ENCODE results near the gene OR2T4. TPM values are rescaled to one million over a fixed set of nuclear protein-coding genes. Genes with fewer than 3 reads are reported as not detected.

Gene OR2T4
- total and polyA plus RNA-seq, 2 experiments from 2014 or later: not detected

- Histone ChIP-seq H4K20me1 (ENCODE audit: insufficient read depth) (no peaks in the 10 kb centered on the region), H3K79me2 (ENCODE audit: insufficient read depth) (no peaks in the 10 kb centered on the region), H3K9me2 (ENCODE audit: insufficient read depth) (no peaks in the 10 kb centered on the region), H3K4me1 (ENCODE audit: insufficient read depth) (no peaks in the 10 kb centered on the region), H3K9me3 (ENCODE audit: low read depth) (no peaks in the 10 kb centered on the region), H3F3A (ENCODE audit: insufficient read depth) (no peaks in the 10 kb centered on the region), H3K4me2 (ENCODE audit: unreplicated experiment) (no peak within 1 kb of the TSS), H3K36me3 (ENCODE audit: low read depth) (no peaks in the 10 kb centered on the region), H2AFZ (no peak within 1 kb of the TSS), H3K4me3 (no peak within 1 kb of the TSS), H3K9ac (no peak within 1 kb of the TSS), H3K27me3 (replicated peaks; ENCODE audit: insufficient read depth) (no peaks in the 10 kb centered on the region), H3K27ac (no peak within 1 kb of the TSS)
- in situ Hi-C loops (cut with MboI): no loop called here
- no peak for TF ChIP-seq EZH2 (IDR thresholded peaks at IDR 0.05; ENCODE audit: insufficient read depth, poor library complexity, severe bottlenecking)
- TF ChIP-seq EZH2phosphoT487 (IDR thresholded peaks at IDR 0.05; ENCODE audit: insufficient read depth, low read depth): no peak
- no peak for DNase-seq
- 21 to 22% methylated on average over 3 of the region's 3 CpGs for WGBS, 2 experiments (ENCODE audit: low coverage in 1 of 2, low lambda C conversion rate in 2 of 2, missing lambda C conversion rate in 2 of 2)
Measured at GRCh38 chr1:248402748-248403147, 41.3 kb downstream of the OR2T4 start, which contains the start of gene OR2T1. Gene OR2T1 (plus strand): TSS chr1:248403048. CDS start chr1:248406148, 3,100 bp downstream.

- Histone ChIP-seq H3K4me3 (no peak overlapping the region), H3K4me2 (ENCODE audit: unreplicated experiment) (no peak overlapping the region), H3K4me1 (ENCODE audit: insufficient read depth) (no peaks in the 10 kb centered on the region), H3K9ac (no peak overlapping the region), H3K27me3 (replicated peaks; ENCODE audit: insufficient read depth) (no peaks in the 10 kb centered on the region), H3K9me3 (ENCODE audit: low read depth) (no peaks in the 10 kb centered on the region), H3K79me2 (ENCODE audit: insufficient read depth) (no peaks in the 10 kb centered on the region), H3F3A (ENCODE audit: insufficient read depth) (no peaks in the 10 kb centered on the region), H4K20me1 (ENCODE audit: insufficient read depth) (no peaks in the 10 kb centered on the region), H3K9me2 (ENCODE audit: insufficient read depth) (no peaks in the 10 kb centered on the region), H3K36me3 (ENCODE audit: low read depth) (no peaks in the 10 kb centered on the region), H3K27ac (no peak overlapping the region), H2AFZ (no peak overlapping the region)
- 65 to 76% methylated on average over 6 of the region's 6 CpGs for WGBS, 2 experiments (ENCODE audit: low coverage in 1 of 2, low lambda C conversion rate in 2 of 2, missing lambda C conversion rate in 2 of 2)
- DNase-seq: no peak
- in situ Hi-C loops (cut with MboI): no loop called here
- no peak for TF ChIP-seq EZH2 (IDR thresholded peaks at IDR 0.05; ENCODE audit: insufficient read depth, poor library complexity, severe bottlenecking)
- TF ChIP-seq EZH2phosphoT487 (IDR thresholded peaks at IDR 0.05; ENCODE audit: insufficient read depth, low read depth): no peak
Measured at GRCh38 chr1:248404024-248404423, 42.6 kb downstream of the OR2T4 start.

GRCh38 chr1:248406721-248407692 is 45.5 kb downstream of the OR2T4 start:
- no peaks in the 10 kb centered on the region for H3K4me1 ChIP-seq (ENCODE audit: insufficient read depth)
- no peak overlapping the region for H2AFZ ChIP-seq
- no peaks in the 10 kb centered on the region for H3K9me2 ChIP-seq (ENCODE audit: insufficient read depth)
- TF ChIP-seq EZH2 (IDR thresholded peaks at IDR 0.05; ENCODE audit: insufficient read depth, poor library complexity, severe bottlenecking) (no peak), EZH2phosphoT487 (IDR thresholded peaks at IDR 0.05; ENCODE audit: insufficient read depth, low read depth) (no peak)
- H3K9ac ChIP-seq: no peak overlapping the region
- no peak for DNase-seq
- H3K27me3 ChIP-seq (replicated peaks; ENCODE audit: insufficient read depth): no peaks in the 10 kb centered on the region
- H3K9me3 ChIP-seq (ENCODE audit: low read depth): no peaks in the 10 kb centered on the region
- H3K79me2 ChIP-seq (ENCODE audit: insufficient read depth): no peaks in the 10 kb centered on the region
- in situ Hi-C loops (cut with MboI): no loop called here
- H3K4me3 ChIP-seq: no peak overlapping the region
- H3K36me3 ChIP-seq (ENCODE audit: low read depth): no peaks in the 10 kb centered on the region
- 8 to 9% methylated on average over 8 of the region's 8 CpGs for WGBS, 2 experiments (ENCODE audit: low coverage in 1 of 2, low lambda C conversion rate in 2 of 2, missing lambda C conversion rate in 2 of 2)
- H4K20me1 ChIP-seq (ENCODE audit: insufficient read depth): no peaks in the 10 kb centered on the region
- no peaks in the 10 kb centered on the region for H3F3A ChIP-seq (ENCODE audit: insufficient read depth)
- no peak overlapping the region for H3K4me2 ChIP-seq (ENCODE audit: unreplicated experiment)
- H3K27ac ChIP-seq: no peak overlapping the region

Other genes starting within 250 kb of the OR2T4 start
- gene OR2M5, start 216.5 kb upstream of the OR2T4 start, total RNA-seq (2014; rRNA removed; shearing (Covaris generic)): not detected in 2 replicates
- not detected in 2 replicates for gene OR2M5, start 216.5 kb upstream of the OR2T4 start, polyA plus RNA-seq (2016; fragmentation: Nextera tagmentation; extraction: Ambion mirVana)
- not detected in 2 replicates for gene OR2M2, start 186.8 kb upstream of the OR2T4 start, total RNA-seq (2014; rRNA removed; shearing (Covaris generic))
- not detected in 2 replicates for gene OR2M2, start 186.8 kb upstream of the OR2T4 start, polyA plus RNA-seq (2016; fragmentation: Nextera tagmentation; extraction: Ambion mirVana)
- gene OR2M3, start 164.4 kb upstream of the OR2T4 start, total RNA-seq (2014; rRNA removed; shearing (Covaris generic)): not detected in 2 replicates
- gene OR2M3, start 164.4 kb upstream of the OR2T4 start, polyA plus RNA-seq (2016; fragmentation: Nextera tagmentation; extraction: Ambion mirVana): not detected in 2 replicates
- gene OR2M4, start 130.2 kb upstream of the OR2T4 start, total RNA-seq (2014; rRNA removed; shearing (Covaris generic)): not detected in 2 replicates
- gene OR2M4, start 130.2 kb upstream of the OR2T4 start, polyA plus RNA-seq (2016; fragmentation: Nextera tagmentation; extraction: Ambion mirVana): not detected in 2 replicates
- gene OR2T33, start 83.7 kb upstream of the OR2T4 start, total RNA-seq (2014; rRNA removed; shearing (Covaris generic)): not detected in 2 replicates
- gene OR2T33, start 83.7 kb upstream of the OR2T4 start, polyA plus RNA-seq (2016; fragmentation: Nextera tagmentation; extraction: Ambion mirVana): not detected in 2 replicates
- not detected in 2 replicates for gene OR2T12, start 58.2 kb upstream of the OR2T4 start, total RNA-seq (2014; rRNA removed; shearing (Covaris generic))
- not detected in 2 replicates for gene OR2T12, start 58.2 kb upstream of the OR2T4 start, polyA plus RNA-seq (2016; fragmentation: Nextera tagmentation; extraction: Ambion mirVana)
- not detected in 2 replicates for gene OR2M7, start 37.1 kb upstream of the OR2T4 start, total RNA-seq (2014; rRNA removed; shearing (Covaris generic))
- not detected in 2 replicates for gene OR2M7, start 37.1 kb upstream of the OR2T4 start, polyA plus RNA-seq (2016; fragmentation: Nextera tagmentation; extraction: Ambion mirVana)
- gene OR14C36, start 12.9 kb upstream of the OR2T4 start, total RNA-seq (2014; rRNA removed; shearing (Covaris generic)): not detected in 2 replicates
- not detected in 2 replicates for gene OR14C36, start 12.9 kb upstream of the OR2T4 start, polyA plus RNA-seq (2016; fragmentation: Nextera tagmentation; extraction: Ambion mirVana)
- not detected in 2 replicates for gene OR2T6, start 14.1 kb downstream of the OR2T4 start, total RNA-seq (2014; rRNA removed; shearing (Covaris generic))
- not detected in 2 replicates for gene OR2T6, start 14.1 kb downstream of the OR2T4 start, polyA plus RNA-seq (2016; fragmentation: Nextera tagmentation; extraction: Ambion mirVana)
- not detected in 2 replicates for gene OR2T1, start 41.4 kb downstream of the OR2T4 start, total RNA-seq (2014; rRNA removed; shearing (Covaris generic))
- gene OR2T1, start 41.4 kb downstream of the OR2T4 start, polyA plus RNA-seq (2016; fragmentation: Nextera tagmentation; extraction: Ambion mirVana): not detected in 2 replicates
- gene OR2T2, start 84.0 kb downstream of the OR2T4 start, total RNA-seq (2014; rRNA removed; shearing (Covaris generic)): not detected in 2 replicates
- not detected in 2 replicates for gene OR2T2, start 84.0 kb downstream of the OR2T4 start, polyA plus RNA-seq (2016; fragmentation: Nextera tagmentation; extraction: Ambion mirVana)
- gene OR2T3, start 111.7 kb downstream of the OR2T4 start, total RNA-seq (2014; rRNA removed; shearing (Covaris generic)): not detected in 2 replicates
- gene OR2T3, start 111.7 kb downstream of the OR2T4 start, polyA plus RNA-seq (2016; fragmentation: Nextera tagmentation; extraction: Ambion mirVana): not detected in 2 replicates
- gene OR2T5, start 126.9 kb downstream of the OR2T4 start, total RNA-seq (2014; rRNA removed; shearing (Covaris generic)): not detected in 2 replicates
- not detected in 2 replicates for gene OR2T5, start 126.9 kb downstream of the OR2T4 start, polyA plus RNA-seq (2016; fragmentation: Nextera tagmentation; extraction: Ambion mirVana)
- gene OR2G6, start 146.4 kb downstream of the OR2T4 start, total RNA-seq (2014; rRNA removed; shearing (Covaris generic)): not detected in 2 replicates
- gene OR2G6, start 146.4 kb downstream of the OR2T4 start, polyA plus RNA-seq (2016; fragmentation: Nextera tagmentation; extraction: Ambion mirVana): not detected in 2 replicates
- gene OR2T29, start 201.1 kb downstream of the OR2T4 start, total RNA-seq (2014; rRNA removed; shearing (Covaris generic)): not detected in 2 replicates
- not detected in 2 replicates for gene OR2T29, start 201.1 kb downstream of the OR2T4 start, polyA plus RNA-seq (2016; fragmentation: Nextera tagmentation; extraction: Ambion mirVana)
- gene OR2T34, start 213.1 kb downstream of the OR2T4 start, total RNA-seq (2014; rRNA removed; shearing (Covaris generic)): not detected in 2 replicates
- not detected in 2 replicates for gene OR2T34, start 213.1 kb downstream of the OR2T4 start, polyA plus RNA-seq (2016; fragmentation: Nextera tagmentation; extraction: Ambion mirVana)
- not detected in 2 replicates for gene OR2T10, start 236.0 kb downstream of the OR2T4 start, total RNA-seq (2014; rRNA removed; shearing (Covaris generic))
- gene OR2T10, start 236.0 kb downstream of the OR2T4 start, polyA plus RNA-seq (2016; fragmentation: Nextera tagmentation; extraction: Ambion mirVana): not detected in 2 replicates

All from GM23248 (cell line).